Stimulated activated CD4-positive, alpha-beta T cell treated with anti-CD3 and anti-CD28 coated beads, Interleukin-1b, Interleukin-23, amount 100 ng/mL, for 24 hours (primary cell): ENCODE measurements around the gene ARHGEF12.

Experiments
- DNase-seq, 4 experiments: peaks; one replicate each; pipeline ENCODE4 v3.0.0-alpha.2; 2020; ENCODE audit warnings: low read depth in 4 of 4, low spot score in 1 of 4

Gene ARHGEF12

GRCh38 chr11:120338107-120338933 lies 2.1 kb downstream of the ARHGEF12 start:
- DNase-seq = no peak

- DNase-seq = no peak
These were observed 3.2 kb downstream of the ARHGEF12 start for GRCh38 chr11:120339394-120339890.

DNA sequence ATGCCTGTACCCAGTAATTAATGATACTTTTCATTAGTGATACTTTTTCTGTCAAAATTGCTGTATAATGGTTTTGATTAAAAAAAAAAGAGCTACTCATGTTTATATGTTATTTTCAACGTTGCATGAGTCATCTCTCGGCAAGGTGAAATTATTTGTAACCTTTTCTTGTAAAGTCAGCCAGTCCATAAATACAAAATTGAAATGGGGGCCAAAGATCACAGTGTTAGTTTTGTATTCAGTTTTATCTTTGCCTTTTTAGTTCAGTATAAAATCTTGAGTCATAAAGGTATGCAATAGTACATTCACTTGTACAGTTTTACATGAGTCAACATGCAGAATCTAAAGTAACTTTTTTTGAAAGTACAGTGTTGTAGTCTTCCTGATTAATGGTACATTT lies 4.3 kb downstream of the ARHGEF12 start:
- DNase-seq = no peak

- no peak for DNase-seq
These were observed 6.0 kb downstream of the ARHGEF12 start for GRCh38 chr11:120342226-120342625.

DNA sequence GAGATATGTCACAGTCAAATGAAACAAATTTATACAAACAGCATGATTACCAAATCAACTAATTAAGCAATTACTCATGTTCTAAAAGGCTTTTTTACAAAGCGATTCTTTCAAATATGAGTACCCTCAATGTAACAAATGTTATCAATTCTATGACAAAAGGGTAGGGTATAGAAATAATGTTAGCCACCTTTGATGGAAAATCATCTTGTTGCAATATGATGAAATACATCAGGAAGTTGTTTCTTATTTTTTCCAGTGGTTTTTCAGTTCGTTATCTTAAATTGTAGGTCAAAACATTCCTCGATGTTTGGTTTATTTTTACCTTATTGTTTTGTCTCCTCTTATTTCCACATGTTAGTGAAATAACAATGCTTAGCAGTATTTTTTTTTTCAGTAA lies 6.5 kb downstream of the ARHGEF12 start:
- no peak for DNase-seq

DNA sequence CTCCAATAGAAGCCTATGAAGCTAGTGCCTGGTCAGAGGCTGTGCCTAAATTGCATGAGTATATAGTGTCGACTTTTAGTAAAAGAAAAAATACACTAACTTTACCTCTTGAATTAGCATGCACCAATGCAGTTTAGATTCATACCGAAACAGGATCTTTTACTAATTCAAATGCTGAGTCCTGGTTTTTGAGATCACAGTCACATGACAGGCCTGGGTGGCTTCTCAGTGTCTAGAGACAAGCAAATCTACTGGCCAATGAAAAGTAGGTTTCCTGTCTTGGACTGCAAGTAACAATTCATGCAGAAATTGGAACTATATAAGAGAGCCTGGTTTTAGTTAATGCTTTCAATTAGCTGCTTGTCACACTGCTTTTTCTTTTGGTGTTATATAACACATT lies 7.2 kb downstream of the ARHGEF12 start:
- no peak for DNase-seq

- no peak for DNase-seq
These were observed 8.2 kb downstream of the ARHGEF12 start for GRCh38 chr11:120344302-120345004.

DNA sequence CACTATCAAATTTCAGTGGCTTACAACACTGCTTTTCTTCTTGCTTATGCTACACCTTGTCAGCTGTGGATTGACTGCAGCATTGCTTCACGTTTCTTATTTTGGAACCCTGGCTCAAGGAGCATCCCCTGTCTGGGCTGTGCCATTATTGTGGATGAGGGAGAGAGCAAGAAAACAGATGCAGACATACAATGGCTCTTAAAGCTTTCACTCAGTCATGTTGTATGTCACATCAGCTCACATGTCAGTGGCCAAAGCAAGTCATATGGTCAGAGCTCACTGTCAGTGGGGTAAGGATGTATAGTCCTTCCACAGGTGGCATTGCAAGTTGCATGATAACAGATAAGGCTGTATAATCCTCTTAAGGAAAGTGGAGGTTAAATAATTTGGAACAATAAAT lies 10.0 kb downstream of the ARHGEF12 start:
- DNase-seq = no peak

DNA sequence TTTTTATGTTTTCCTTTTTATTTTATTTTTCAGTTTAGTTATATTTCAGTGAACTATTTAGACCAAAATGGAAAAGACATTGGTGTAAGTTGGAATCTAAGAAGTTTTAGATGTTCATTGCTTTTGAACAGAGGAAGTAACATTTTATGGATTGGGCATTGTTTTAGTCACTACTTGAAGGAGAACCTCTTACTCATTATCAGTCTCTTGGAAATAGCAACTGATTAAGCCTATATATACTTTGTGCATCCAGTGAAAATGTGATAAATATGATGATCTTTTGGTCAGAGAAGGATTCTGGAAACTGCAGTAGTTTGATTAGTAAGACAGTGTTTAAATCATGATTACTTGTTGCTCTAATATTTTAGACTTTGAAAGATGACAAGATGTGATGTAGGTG lies 14.4 kb downstream of the ARHGEF12 start:
- DNase-seq = no peak

- no peak for DNase-seq
These were observed 16.2 kb downstream of the ARHGEF12 start for GRCh38 chr11:120352405-120352804.

GRCh38 chr11:120354068-120354467 lies 17.9 kb downstream of the ARHGEF12 start:
- DNase-seq = no peak

DNA sequence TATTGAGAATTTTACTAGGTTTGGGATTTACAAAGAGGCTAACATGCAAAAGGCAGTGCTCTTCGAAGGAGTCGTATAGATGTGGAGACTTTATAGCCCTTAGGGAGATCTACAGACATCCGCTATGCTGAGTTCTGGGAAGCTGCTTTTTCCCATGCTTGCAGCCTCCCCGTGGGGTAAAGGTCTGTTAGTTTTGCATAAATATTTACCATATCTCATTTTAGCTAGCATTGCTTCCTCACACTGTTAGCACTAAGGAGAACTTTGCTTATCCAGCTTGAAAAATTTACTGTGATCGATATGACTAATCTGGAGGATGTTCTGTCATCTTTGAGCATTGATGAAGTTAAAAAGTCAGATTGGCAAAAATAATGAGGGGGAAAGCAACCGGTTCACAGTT lies 18.6 kb downstream of the ARHGEF12 start:
- no peak for DNase-seq

DNA sequence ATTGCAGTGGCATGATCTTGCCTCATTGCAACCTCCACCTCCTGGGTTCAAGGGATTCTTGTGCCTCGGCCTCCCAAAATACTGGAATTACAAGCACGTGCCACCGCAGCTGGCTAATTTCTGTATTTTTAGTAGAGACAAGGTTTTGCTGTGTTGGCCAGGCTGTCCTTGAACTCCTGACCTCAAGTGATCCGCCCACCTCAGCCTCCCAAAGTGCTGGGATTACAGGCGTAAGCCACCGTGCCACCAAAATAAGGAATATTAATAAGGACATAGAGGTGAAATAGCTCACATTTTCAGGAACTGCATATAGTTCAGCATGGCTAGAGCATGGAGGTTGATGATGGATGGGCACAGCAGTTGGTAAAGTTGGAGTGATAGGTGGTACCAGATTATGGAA lies 21.4 kb downstream of the ARHGEF12 start:
- DNase-seq = no peak

DNA sequence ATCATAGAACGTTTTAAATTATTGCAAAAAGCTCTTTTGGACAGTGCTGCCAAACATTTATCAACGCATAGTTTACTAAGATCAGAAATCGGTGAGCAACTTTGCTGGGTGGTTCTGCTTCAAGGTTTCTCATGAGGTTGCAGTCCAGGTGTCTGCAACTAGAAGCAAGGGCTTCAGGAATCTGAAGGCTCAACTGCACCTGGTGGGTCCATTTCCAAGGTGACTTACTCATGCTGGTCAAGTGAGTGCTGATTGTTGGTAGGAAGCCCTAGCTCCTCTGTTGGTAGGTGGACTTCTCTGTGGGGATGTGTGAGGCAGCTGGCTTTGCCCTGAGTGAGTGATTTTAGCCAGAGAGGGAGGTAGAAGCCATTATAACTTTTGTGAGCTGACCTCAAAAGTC lies 22.5 kb downstream of the ARHGEF12 start:
- DNase-seq = no peak

DNA sequence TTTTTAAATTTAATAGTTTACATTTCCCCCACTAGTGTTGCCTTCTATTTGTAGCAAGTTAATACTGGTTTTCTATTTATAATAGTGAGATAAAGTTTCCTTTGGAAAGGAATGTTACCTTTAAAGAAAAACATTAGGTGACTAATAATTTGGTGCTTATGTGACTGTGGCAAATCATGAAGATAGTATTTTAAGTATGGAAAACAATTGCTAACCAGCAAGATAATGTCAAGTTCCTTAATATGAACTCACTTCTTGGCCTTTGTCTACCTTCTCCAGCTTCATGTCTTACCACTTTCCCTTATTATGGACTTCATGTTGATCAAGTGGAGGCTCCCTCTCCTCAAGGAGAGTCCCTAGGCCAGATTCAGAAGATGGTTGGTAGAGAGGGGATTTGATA lies 27.2 kb downstream of the ARHGEF12 start:
- DNase-seq = no peak

DNA sequence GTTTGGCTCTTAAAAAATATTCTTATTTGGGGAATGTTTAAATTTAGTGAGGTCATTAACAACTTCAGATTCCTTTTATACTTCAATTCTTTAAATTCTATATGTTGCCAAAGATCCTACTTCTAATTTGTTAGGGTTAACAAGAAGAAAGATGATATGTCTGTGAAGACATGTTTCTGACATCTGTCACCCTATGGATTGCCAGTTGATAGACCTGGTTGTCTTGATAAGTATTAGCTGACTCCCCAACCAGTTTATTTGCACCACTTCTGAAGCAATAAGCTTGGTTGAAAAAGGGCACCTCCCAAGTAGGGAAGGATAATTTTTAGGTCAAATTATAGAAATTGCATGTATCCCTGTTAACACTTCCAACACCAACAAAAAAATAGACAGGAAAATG lies 29.3 kb downstream of the ARHGEF12 start:
- no peak for DNase-seq

- DNase-seq = no peak
These were observed 36.1 kb downstream of the ARHGEF12 start for GRCh38 chr11:120372296-120372695.

GRCh38 chr11:120375076-120375475 lies 38.9 kb downstream of the ARHGEF12 start:
- no peak for DNase-seq

DNA sequence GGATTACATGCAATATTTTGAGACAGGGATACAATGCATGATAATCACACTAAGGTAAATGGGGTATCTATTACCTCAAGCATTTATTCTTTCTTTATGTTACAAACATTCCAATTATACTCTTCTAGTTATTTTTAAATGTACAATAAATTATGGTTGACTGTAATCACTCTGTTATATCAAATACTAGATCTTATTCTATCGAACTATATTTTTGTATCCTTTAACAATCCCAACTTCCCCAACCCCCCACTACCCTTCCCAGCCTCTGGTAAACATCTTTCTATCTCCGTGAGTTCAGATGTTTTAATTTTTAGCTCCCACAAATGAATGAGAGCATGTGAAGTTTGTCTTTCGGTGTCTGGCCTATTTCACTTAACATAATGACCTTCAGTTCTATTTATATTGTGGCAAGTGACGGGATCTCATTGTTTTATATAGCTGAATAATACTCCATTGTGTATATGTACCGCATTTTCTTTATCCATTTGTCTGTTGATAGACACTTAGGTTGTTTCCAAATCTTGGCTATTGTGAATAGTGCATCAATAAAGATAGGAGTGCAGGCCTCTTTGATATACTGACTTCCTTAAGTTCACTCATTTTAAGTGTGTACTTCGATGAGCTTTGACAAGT lies 40.5 kb downstream of the ARHGEF12 start:
- DNase-seq = no peak

- DNase-seq = no peak
These were observed 42.3 kb downstream of the ARHGEF12 start for GRCh38 chr11:120378474-120378873.

DNA sequence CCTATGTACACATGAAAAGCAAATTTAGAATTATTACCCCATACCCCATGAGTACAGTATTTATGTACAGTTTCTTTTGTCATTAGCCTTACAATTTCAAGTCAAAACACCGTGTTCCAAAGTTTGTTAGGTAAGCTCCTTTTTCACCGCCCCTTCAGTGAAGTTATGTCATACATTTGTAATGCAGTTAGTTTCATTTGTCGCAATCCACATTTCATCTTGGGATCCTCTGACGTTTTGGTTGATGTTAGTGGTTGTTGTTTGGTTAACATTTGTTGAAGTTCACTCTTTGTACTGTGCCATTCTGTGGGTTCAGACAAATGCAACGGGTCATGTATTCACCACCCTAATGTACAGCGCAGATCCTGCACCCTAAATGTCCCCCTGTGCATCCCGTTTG lies 45.2 kb downstream of the ARHGEF12 start:
- no peak for DNase-seq
